GM12875 (cell line): ENCODE measurements around the gene OR6N2.

Source experiments
- H3K4me3 ChIP-seq: one replicate; pipeline ENCODE4 v1.5.1; 2011; ENCODE audit warnings: low read depth, low read length, control low read depth
- CTCF ChIP-seq: IDR thresholded peaks from 2 replicates; pipeline ENCODE4 v1.5.1; 2011; ENCODE audit warnings: low read depth, mild to moderate bottlenecking, control low read depth, inconsistent platforms, low read length, moderate library complexity, borderline replicate concordance; ENCODE audit not compliant: insufficient read depth

OR6N2 gene

DNA sequence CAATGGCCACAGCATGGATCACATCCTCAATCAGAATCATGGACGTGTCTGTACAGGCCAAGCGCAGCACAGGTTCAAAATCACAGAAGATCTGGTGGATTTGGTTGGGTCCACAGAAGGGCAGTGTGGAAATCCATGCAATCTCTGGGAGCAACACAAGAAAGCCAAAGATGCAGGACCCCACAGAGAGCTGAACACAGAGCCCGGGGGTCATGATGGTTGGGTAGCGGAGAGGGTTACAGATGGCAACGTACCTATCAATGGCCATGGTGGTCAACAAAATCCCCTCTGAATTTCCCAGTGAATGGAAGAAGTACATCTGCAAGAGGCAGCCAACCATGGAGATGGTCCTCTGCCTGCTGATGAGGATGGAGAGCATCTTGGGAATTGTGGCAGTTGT, 56.6 kb downstream of the OR6N2 start:
- no peak for TF ChIP-seq CTCF
- no peak overlapping the region for H3K4me3 ChIP-seq
